Prostate gland (tissue), 2 donors: Measurements from ENCODE around the gene YOD1. TPM values are rescaled to one million over a fixed set of nuclear protein-coding genes. Genes with fewer than 3 reads are reported as not detected.

Experiments
- DNase-seq: peaks from one replicate; pipeline ENCODE4 v3.0.0-alpha.2; 2019; ENCODE audit warnings: low spot score
- H3K27ac ChIP-seq, 2 donors: fragments of 200-600 bp; sonication (generic); 2 replicates each; pipeline ENCODE4 v1.5.1; 2017 to 2019
- H3K27me3 ChIP-seq: fragments of 200-600 bp; sonication (generic); replicated peaks from 2 replicates; pipeline ENCODE4 v1.5.1; 2019; ENCODE audit not compliant: insufficient read depth
- H3K36me3 ChIP-seq, 2 donors: fragments of 200-600 bp; sonication (generic); 1 replicate in 1 of 2; 2 replicates in 1 of 2; pipeline versions ENCODE4 v1.5.1 to v1.8.1; 2017 to 2019
- H3K4me1 ChIP-seq: fragments of 200-600 bp; sonication (generic); replicated peaks from 2 replicates; pipeline ENCODE4 v1.5.1; 2019
- H3K4me3 ChIP-seq, 2 donors: fragments of 200-600 bp; sonication (generic); 2 replicates each; pipeline ENCODE4 v1.5.1; 2017 to 2019
- H3K9me3 ChIP-seq: fragments of 200-600 bp; sonication (generic); 2 replicates; pipeline ENCODE4 v1.5.1; 2017
- CTCF ChIP-seq, 4 experiments: fragments of 200-600 bp in 2 of 4; fragments of 450-650 bp in 2 of 4; sonication (generic) in 2 of 4; IDR thresholded peaks; 1 replicate in 3 of 4; 2 replicates in 1 of 4; pipeline ENCODE4 v1.5.1; 2016 to 2019; ENCODE audit warnings: antibody characterized with exemption in 4 of 4, mild to moderate bottlenecking in 2 of 4, moderate library complexity in 2 of 4
- POLR2A ChIP-seq: fragments of 450-650 bp; IDR thresholded peaks from one replicate; pipeline ENCODE4 v1.6.1; 2016; ENCODE audit warnings: antibody characterized with exemption, mild to moderate bottlenecking
- POLR2AphosphoS5 ChIP-seq: sonication (generic); formaldehyde crosslinking; IDR thresholded peaks from one replicate; pipeline ENCODE4 v1.6.1; 2017; ENCODE audit warnings: antibody characterized with exemption
- WGBS: methylation state at CpG from one replicate; pipeline ENCODE4 v1.1.5; 2018; 5-methylcytosine and 5-hydroxymethylcytosine counted together
- intact Hi-C: fragments of 100-400 bp; cut with DNase I; formaldehyde crosslinking; loops from one replicate; pipeline ENCODE4 v1.14.2; 2022
- total RNA-seq, 2 donors: library from RNA; depleted of rRNA; stranded (reverse); fragments of >200 nt; gene quantifications; one replicate each; pipeline ENCODE4 v1.1.0, GENCODE V29; 2016

The YOD1 gene
- total RNA-seq, 2 donors from 2014 or later = 6.2 to 10.8 TPM

- peak overlapping the region; percentile 38 to 94 for H3K27ac ChIP-seq
Observed at GRCh38 chr1:207021139-207021861, 29.7 kb downstream of the YOD1 start.

GRCh38 chr1:207020709-207021107 lies 30.3 kb downstream of the YOD1 start:
- Histone ChIP-seq H3K4me1 (peaks cover 15% of the 10 kb centered on the region), H3K4me3 (no peak overlapping the region), H3K27me3 (no peaks in the 10 kb centered on the region), H3K36me3 (peaks cover 0 to 3% of the 10 kb centered on the region in 2 donors), H3K9me3 (no peaks in the 10 kb centered on the region), H3K27ac (peak overlapping the region; percentile 38 to 94)
- DNase-seq = no peak
- TF ChIP-seq POLR2A = no peak
- no peak for TF ChIP-seq CTCF (IDR thresholded peaks at IDR 0.05)
- TF ChIP-seq POLR2AphosphoS5 = no peak
- intact Hi-C loops = no loop called here
- WGBS = 78% methylated on average over 4 of the region's 4 CpGs

More at GRCh38 chr1:207021139-207021861, 29.7 kb downstream of the YOD1 start:
- Histone ChIP-seq H3K27me3 (no peaks in the 10 kb centered on the region), H3K4me3 (no peak overlapping the region), H3K9me3 (no peaks in the 10 kb centered on the region), H3K4me1 (peaks cover 15% of the 10 kb centered on the region), H3K36me3 (peaks cover 0 to 3% of the 10 kb centered on the region in 2 donors)
- DNase-seq = no peak
- no peak for TF ChIP-seq POLR2AphosphoS5
- TF ChIP-seq POLR2A = no peak
- no peak for TF ChIP-seq CTCF (IDR thresholded peaks at IDR 0.05)
- 81% methylated on average over 8 of the region's 8 CpGs for WGBS
- intact Hi-C loops = no loop called here

GRCh38 chr1:207020065-207020708 lies 30.8 kb downstream of the YOD1 start:
- Histone ChIP-seq H3K4me1 (peaks cover 14% of the 10 kb centered on the region), H3K27ac (peak overlapping the region; percentile 38 to 41), H3K36me3 (peaks cover 0 to 3% of the 10 kb centered on the region in 2 donors), H3K4me3 (no peak overlapping the region), H3K9me3 (no peaks in the 10 kb centered on the region), H3K27me3 (no peaks in the 10 kb centered on the region)
- intact Hi-C loops = no loop called here
- TF ChIP-seq CTCF (IDR thresholded peaks at IDR 0.05) = no peak
- peak; percentile 43 for TF ChIP-seq POLR2A
- peak; percentile 48 for TF ChIP-seq POLR2AphosphoS5
- WGBS = 62% methylated on average over 9 of the region's 9 CpGs
- DNase-seq = no peak

GRCh38 chr1:207019661-207020060 lies 31.3 kb downstream of the YOD1 start:
- Histone ChIP-seq H3K4me3 (no peak overlapping the region), H3K36me3 (peaks cover 0 to 3% of the 10 kb centered on the region in 2 donors), H3K4me1 (peaks cover 9% of the 10 kb centered on the region), H3K27ac (peak overlapping the region; percentile 38 to 41), H3K27me3 (no peaks in the 10 kb centered on the region), H3K9me3 (no peaks in the 10 kb centered on the region)
- WGBS = 62% methylated on average over 2 of the region's 2 CpGs
- intact Hi-C loops = no loop called here
- DNase-seq = no peak
- no peak for TF ChIP-seq POLR2A
- no peak for TF ChIP-seq POLR2AphosphoS5
- TF ChIP-seq CTCF (IDR thresholded peaks at IDR 0.05) = no peak
